ENCODE data around the gene FRMD8.

DNA sequence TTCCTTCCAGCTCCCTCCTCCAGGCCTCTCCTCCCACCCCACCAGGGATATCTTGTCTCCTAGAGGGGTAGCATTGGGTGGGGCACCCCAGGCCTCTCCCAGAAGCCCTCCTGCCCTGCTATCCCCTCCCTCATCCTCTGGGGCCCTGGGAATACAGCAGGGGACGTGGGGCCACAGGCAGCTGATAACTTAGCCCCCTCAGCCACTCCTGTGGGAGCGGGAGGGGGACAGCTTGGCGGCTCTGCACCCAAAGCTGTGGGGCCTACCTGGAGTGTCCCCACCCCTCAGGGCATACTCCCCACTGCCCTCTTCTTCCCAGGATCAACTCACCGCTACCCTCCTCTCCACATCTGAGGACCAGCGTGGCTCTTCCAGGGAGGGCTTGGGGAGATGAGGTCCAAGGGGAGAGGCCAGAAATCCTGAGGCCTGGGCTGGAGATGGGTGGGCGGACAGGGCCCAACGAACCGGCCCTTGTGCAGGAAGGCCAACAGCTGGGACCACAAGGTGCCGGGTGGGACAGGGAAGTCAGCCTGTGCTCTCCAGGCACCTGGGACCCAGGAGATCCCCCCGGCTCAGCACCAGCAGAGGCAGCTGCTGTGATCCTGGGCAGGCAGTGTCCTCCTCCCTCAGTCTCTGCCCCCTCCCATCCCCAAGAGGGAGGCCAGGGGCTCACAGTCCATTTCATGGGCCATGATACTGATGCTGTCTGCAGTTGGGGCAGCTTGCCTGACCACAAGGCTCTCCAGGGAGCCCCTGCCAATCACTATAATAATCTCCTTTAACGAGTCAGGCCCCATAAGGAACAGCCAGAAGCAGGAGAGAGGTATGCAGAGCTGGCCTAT, 59.4 kb downstream of the FRMD8 start:
- TF ChIP-seq, protein P1, sequence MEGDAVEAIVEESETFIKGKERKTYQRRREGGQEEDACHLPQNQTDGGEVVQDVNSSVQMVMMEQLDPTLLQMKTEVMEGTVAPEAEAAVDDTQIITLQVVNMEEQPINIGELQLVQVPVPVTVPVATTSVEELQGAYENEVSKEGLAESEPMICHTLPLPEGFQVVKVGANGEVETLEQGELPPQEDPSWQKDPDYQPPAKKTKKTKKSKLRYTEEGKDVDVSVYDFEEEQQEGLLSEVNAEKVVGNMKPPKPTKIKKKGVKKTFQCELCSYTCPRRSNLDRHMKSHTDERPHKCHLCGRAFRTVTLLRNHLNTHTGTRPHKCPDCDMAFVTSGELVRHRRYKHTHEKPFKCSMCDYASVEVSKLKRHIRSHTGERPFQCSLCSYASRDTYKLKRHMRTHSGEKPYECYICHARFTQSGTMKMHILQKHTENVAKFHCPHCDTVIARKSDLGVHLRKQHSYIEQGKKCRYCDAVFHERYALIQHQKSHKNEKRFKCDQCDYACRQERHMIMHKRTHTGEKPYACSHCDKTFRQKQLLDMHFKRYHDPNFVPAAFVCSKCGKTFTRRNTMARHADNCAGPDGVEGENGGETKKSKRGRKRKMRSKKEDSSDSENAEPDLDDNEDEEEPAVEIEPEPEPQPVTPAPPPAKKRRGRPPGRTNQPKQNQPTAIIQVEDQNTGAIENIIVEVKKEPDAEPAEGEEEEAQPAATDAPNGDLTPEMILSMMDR (conservative IDR thresholded peaks at IDR 0.05; ENCODE audit: low read depth in 2 of 2), result no peak
- TF ChIP-seq EZH2phosphoT487 (IDR thresholded peaks at IDR 0.05; ENCODE audit: unreplicated experiment) (no peak), EZH2 (IDR thresholded peaks at IDR 0.05; ENCODE audit: low read depth, unreplicated experiment) (no peak), NANOG (IDR thresholded peaks at IDR 0.05; ENCODE audit: borderline replicate concordance) (no peak), POLR2AphosphoS5 (IDR thresholded peaks at IDR 0.05; ENCODE audit: low read depth) (no peak), CREB1 (CRISPR knock-in tag; IDR thresholded peaks at IDR 0.05; ENCODE audit: low read depth) (no peak), JUNB (IDR thresholded peaks at IDR 0.05; ENCODE audit: unreplicated experiment) (no peak)
- TF ChIP-seq, protein P2, sequence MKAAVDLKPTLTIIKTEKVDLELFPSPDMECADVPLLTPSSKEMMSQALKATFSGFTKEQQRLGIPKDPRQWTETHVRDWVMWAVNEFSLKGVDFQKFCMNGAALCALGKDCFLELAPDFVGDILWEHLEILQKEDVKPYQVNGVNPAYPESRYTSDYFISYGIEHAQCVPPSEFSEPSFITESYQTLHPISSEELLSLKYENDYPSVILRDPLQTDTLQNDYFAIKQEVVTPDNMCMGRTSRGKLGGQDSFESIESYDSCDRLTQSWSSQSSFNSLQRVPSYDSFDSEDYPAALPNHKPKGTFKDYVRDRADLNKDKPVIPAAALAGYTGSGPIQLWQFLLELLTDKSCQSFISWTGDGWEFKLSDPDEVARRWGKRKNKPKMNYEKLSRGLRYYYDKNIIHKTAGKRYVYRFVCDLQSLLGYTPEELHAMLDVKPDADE (IDR thresholded peaks at IDR 0.05), result no peak
- TF ChIP-seq, protein P3, sequence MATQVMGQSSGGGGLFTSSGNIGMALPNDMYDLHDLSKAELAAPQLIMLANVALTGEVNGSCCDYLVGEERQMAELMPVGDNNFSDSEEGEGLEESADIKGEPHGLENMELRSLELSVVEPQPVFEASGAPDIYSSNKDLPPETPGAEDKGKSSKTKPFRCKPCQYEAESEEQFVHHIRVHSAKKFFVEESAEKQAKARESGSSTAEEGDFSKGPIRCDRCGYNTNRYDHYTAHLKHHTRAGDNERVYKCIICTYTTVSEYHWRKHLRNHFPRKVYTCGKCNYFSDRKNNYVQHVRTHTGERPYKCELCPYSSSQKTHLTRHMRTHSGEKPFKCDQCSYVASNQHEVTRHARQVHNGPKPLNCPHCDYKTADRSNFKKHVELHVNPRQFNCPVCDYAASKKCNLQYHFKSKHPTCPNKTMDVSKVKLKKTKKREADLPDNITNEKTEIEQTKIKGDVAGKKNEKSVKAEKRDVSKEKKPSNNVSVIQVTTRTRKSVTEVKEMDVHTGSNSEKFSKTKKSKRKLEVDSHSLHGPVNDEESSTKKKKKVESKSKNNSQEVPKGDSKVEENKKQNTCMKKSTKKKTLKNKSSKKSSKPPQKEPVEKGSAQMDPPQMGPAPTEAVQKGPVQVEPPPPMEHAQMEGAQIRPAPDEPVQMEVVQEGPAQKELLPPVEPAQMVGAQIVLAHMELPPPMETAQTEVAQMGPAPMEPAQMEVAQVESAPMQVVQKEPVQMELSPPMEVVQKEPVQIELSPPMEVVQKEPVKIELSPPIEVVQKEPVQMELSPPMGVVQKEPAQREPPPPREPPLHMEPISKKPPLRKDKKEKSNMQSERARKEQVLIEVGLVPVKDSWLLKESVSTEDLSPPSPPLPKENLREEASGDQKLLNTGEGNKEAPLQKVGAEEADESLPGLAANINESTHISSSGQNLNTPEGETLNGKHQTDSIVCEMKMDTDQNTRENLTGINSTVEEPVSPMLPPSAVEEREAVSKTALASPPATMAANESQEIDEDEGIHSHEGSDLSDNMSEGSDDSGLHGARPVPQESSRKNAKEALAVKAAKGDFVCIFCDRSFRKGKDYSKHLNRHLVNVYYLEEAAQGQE (IDR thresholded peaks at IDR 0.05; ENCODE audit: unreplicated experiment), result no peak
